Left kidney (tissue), 2 donors: ENCODE measurements around the gene SNCB. TPM values are rescaled to one million over a fixed set of nuclear protein-coding genes. Genes with fewer than 3 reads are reported as not detected.
"Not testable (repeated sequence)": the region's sequence is repeated elsewhere in the genome, so short reads cannot be mapped to it uniquely, and the experiment has no call there.

Source experiments
- DNase-seq: peaks from one replicate; pipeline ENCODE4 v3.0.0-alpha.2; 2013
- polyA plus RNA-seq: library from polyadenylated mRNA; unstranded; fragments of 120-200 nt; gene quantifications from one replicate; pipeline ENCODE4 v1.2.1, GENCODE V29; 2013; ENCODE audit not compliant: insufficient read length

The SNCB gene
- polyA plus RNA-seq, 1 donor: 0.20 TPM

DNA sequence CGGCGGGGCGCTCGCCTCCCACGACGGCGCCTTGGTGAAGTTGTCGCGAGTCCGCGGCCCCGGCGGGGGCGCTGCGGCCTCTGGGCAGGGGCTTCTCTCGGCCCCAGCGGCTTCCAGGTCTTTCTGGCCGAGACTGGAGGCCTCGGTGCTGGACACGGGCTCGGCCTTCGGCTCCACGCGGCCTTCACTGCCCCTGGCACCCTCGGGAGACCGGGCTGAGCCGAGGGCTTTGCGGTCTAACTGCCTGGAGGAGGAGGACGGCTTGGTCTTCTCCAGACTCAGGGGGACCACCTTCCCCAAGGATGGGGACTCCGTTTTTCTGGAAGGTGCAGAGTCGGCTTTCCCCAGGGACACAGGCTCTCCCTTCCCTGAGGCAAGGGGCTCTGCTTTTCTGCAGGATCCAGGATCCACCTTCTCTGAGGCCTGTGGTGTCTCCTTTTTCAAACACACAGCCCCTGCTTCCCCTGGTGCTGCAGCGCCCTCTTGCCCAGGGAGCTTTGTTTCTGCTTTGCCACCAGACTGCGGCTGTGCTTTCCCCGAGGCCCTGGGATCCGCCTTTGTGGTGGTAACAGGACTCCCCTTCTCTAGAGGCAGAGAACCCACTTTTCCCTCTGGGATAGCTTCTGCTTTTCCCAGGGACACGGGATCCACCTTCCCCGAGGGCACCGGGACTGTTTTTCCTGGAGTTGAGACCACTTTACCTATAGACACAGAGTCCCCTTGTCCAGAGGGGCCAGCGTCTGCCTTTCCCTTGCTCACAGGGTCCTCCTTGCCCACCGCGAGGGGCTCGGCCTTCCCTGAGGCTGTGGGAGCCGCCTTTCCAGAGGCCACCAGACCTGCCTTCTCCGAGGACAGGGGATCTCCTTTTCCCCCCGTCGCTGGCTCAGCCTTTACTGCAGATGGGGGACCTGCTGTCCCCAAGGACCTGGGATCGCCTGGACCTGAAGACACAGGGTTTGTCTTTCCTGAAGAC is 32.6 kb downstream of the SNCB start:
- DNase-seq: no peak

GRCh38 chr5:176596689-176597416 is 33.5 kb downstream of the SNCB start:
- peak; percentile 40 for DNase-seq

- no peak for DNase-seq
Observed at GRCh38 chr5:176596069-176596644, 34.2 kb downstream of the SNCB start.

DNA sequence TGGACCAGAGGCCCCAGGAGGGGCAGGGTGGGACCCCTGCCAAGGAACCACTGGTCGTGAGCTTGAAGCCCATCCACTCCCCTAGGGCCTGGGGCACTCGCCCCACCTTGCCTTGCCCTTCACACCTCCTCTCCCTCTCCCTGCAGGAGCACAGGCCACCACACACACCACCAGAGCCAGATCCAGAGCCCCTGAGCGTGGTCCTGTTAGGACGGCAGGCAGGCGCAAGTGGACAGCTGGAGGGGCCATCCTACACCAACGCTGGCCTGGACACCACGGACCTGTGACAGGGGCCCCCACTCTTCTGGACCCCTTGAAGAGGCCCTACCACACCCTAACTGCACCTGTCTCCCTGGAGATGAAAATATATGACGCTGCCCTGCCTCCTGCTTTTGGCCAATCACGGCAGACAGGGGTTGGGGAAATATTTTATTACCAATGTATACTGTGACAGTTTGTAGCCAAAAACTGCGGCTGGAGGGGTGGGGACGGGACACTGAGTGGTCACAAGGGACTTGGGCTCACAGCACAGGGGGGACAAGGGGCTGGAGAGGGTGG is 34.9 kb downstream of the SNCB start:
- DNase-seq: no peak

DNA sequence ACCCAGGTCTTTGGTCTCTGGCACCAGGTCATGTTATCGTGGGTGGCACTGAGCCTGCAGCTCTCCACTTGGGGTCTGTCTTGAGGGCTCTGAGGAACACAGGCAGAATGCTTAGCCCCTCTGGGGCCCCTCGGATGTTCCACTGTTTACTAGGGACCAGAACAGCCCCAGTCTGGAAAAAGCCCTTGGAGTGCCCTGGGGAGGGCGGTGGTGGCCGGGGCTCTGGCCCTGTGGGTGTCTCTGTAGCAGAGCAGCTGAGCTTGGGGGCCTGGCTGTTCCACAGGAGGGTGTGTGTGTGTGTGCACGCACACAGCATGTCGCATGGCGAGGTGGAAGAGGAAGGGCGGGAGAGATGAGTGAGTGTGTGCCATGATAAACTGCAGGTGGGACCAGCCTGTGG is 35.8 kb downstream of the SNCB start:
- DNase-seq: no peak

- DNase-seq: no peak
Observed at GRCh38 chr5:176593273-176593869, 37.0 kb downstream of the SNCB start.

DNA sequence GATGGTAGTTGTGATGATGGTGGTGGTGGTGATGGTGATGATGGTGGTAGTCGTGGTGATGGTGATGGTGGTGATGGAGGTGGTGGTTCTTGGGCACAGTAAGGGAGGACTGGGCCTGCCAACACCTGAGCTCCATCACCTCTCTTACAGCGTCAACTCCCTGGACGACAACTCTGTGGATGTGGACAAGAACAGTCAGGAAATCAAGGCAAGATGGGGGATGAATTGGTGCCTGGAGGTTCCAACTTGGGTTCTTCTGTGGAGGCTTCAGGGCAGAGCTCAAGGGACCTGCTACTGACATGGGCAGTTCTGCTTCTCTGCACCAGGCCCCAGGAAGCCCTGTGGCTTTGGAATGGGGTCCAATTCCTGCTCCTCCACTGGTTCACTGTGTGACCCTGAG is 37.8 kb downstream of the SNCB start:
- no peak for DNase-seq

GRCh38 chr5:176591667-176592066 is 38.7 kb downstream of the SNCB start:
- not testable (repeated sequence) for DNase-seq

GRCh38 chr5:176590035-176590717 is 40.2 kb downstream of the SNCB start:
- no peak for DNase-seq

DNA sequence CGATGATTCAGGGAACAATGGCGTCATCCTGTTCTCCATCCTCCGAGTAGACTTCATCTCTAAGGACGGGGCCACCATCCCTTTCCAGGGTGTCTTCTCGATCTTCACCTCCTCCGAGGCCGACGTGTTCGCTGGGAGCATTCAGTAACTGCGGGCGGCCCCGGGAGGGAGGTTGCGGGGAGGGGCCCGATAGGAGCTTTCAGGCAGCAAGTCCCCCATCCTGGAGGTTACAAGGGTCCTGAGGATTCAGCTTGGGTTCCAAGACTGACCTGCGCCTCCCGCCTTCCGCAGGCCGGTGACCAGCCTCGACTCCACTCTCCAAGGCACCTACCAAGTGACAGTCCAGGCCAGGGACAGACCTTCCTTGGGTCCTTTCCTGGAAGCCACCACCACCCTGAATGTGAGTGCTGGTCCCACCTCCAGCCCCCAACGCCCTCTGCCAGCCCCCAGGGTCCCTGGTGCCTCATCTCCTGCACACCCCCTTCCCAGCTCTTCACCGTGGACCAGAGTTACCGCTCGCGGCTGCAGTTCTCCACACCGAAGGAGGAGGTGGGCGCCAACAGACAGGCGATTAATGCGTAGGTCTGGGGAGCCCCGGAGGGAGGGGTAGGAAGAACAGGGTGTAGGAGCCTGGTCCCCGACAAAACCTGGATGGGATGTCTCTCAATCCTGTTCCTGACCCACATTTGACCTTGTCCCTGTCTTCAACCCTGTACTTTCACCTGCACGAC is 41.1 kb downstream of the SNCB start:
- no peak for DNase-seq

DNA sequence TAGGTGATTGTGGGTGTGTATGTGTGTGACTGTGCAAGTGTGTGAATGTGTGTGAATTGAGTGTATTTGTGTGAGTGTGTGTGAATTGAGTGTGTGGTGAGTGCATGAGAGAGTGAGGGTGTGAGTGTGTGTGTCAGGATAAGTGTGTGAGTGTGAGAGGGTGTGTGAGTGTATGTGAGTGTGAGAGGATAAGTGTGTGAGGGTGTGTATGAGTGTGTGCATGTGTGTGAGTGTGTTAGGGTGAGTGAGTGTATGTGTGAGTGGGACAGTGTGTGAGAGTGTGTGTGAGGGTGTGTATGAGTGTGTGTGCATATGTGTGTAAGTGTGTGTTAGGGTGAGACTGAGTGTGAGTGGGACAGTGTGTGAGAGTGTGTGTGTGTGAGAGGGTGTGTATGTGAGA is 42.0 kb downstream of the SNCB start:
- DNase-seq: no peak

- DNase-seq: no peak
Observed at GRCh38 chr5:176587398-176587797, 42.9 kb downstream of the SNCB start.

- no peak for DNase-seq
Observed at GRCh38 chr5:176583076-176583475, 47.3 kb downstream of the SNCB start.

- DNase-seq: no peak
Observed at GRCh38 chr5:176581361-176581760, 49.0 kb downstream of the SNCB start.

GRCh38 chr5:176579323-176579722 is 51.0 kb downstream of the SNCB start:
- DNase-seq: no peak

- peak; percentile 62 for DNase-seq
Observed at GRCh38 chr5:176578391-176578808, 51.9 kb downstream of the SNCB start.

DNA sequence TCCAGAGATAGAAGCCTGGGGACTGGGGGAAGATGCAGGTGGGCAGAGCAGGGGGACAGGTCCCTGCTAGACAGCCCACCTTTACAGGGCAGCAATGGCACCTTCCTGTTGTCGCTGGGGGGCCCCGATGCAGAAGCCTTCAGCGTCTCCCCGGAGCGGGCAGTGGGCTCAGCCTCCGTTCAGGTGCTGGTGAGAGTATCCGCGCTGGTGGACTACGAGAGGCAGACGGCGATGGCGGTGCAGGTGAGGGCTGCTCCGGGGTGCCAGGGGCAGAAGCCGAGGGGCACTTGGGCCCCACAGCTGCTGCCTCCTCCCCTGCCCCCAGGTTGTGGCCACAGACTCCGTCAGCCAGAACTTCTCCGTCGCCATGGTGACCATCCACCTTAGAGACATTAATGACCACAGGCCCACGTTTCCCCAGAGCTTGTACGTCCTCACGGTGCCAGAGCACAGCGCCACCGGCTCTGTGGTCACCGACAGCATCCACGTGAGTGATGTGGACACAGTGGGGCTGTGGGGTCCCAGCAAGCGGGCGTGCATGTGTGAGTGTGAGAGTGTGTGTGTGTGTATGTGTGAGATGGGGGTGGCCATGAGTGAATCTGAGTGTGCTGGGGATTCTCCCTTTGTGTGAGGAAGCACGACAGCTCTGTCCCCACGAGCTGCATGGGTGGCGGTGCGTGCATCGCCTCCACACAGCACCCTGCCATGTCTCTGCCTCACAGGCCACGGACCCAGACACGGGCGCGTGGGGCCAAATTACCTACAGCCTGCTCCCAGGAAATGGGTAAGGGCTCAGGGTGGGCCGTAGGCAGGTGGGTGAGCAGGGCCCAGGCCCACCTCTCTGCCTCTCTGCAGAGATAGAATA is 52.8 kb downstream of the SNCB start:
- DNase-seq: peak; percentile 62

DNA sequence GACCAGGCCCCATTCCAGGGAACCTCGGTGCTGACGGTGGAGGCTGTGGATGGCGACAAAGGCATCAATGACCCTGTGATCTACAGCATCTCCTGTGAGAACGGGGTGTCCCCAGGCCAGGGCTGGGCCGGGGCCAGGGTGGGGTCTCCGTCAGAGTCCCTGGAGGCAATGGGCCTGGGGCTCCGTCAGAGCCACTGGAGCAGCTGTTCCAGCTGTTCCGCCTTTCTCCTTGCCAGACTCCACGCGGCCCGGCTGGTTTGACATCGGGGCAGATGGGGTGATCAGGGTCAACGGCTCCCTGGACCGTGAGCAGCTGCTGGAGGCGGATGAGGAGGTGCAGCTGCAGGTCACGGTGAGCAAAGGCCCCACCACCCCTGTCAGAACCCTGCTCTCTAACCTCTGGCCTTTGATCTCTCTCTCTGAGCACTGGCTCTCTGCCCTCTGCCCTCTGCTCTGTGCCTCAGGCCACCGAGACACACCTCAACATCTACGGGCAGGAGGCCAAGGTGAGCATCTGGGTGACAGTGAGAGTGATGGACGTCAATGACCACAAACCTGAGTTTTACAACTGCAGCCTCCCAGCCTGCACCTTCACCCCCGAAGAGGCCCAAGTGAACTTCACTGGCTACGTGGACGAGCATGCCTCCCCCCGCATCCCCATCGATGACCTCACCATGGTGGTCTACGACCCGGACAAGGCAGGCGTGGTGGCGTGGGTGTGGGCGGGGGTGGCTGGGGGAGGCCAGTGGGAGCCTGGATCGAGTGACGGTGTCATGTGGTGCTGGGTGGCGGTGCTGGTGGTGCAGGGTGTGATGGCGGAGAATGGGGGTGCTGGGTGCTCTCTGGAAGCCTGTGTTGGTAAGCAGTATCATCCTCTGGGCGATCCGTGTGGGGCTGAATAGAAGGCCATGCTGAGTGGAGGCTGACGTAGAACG is 54.6 kb downstream of the SNCB start:
- no peak for DNase-seq

GRCh38 chr5:176575066-176575465 is 55.3 kb downstream of the SNCB start:
- no peak for DNase-seq
